ENCODE results near the gene NPPC. TPM values are rescaled to one million over a fixed set of nuclear protein-coding genes. Genes with fewer than 3 reads are reported as not detected.

The NPPC gene
- total RNA-seq, 1 donor = not detected

DNA sequence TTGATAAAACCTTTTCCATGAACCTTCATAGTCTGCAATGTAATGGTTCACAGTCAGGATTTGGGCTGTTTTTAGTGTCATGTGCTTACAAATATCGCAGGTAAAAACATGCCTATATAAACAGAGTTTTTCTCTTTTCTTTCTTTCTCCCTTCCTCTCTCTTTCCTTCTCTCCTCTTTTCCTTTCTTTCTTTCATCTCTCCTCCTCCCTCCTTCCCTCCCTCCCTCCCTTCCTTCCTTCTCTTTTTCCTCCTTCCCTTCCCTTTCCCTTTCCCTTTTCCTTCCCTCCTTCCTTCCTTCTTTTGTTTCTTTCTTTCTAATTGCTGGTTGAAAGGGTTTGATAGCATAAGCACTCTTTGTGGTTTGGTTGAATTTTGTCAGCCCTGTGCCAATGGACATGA, 9.6 kb upstream of the NPPC start:
- DNase-seq (ENCODE audit: low read depth) = no peak
- H3K4me3 ChIP-seq (ENCODE audit: low read depth, low read length) = no peak overlapping the region
- TF ChIP-seq, protein P1, sequence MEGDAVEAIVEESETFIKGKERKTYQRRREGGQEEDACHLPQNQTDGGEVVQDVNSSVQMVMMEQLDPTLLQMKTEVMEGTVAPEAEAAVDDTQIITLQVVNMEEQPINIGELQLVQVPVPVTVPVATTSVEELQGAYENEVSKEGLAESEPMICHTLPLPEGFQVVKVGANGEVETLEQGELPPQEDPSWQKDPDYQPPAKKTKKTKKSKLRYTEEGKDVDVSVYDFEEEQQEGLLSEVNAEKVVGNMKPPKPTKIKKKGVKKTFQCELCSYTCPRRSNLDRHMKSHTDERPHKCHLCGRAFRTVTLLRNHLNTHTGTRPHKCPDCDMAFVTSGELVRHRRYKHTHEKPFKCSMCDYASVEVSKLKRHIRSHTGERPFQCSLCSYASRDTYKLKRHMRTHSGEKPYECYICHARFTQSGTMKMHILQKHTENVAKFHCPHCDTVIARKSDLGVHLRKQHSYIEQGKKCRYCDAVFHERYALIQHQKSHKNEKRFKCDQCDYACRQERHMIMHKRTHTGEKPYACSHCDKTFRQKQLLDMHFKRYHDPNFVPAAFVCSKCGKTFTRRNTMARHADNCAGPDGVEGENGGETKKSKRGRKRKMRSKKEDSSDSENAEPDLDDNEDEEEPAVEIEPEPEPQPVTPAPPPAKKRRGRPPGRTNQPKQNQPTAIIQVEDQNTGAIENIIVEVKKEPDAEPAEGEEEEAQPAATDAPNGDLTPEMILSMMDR (IDR thresholded peaks at IDR 0.05; ENCODE audit: insufficient read depth, low read length) = no peak

DNA sequence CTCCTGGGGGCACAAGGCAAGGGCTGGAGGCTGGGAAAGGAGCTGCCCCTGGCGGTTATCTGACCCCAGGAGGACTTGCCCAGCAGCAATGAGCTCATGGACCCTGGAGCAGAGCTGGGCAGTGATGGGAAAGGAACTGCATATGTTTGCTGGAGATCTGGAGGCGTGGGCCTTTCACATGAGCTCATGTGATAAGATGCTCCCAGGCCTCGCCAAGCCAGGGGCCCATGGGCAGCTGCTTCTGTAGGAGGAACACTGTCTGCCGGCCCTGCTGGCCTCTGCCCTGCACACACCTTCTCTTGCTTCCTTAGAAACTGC, 9.0 kb upstream of the NPPC start:
- H3K4me3 ChIP-seq (ENCODE audit: low read depth, low read length) = no peak overlapping the region
- no peak for DNase-seq (ENCODE audit: low read depth)
- TF ChIP-seq, protein P1 (IDR thresholded peaks at IDR 0.05; ENCODE audit: insufficient read depth, low read length) = no peak

DNA sequence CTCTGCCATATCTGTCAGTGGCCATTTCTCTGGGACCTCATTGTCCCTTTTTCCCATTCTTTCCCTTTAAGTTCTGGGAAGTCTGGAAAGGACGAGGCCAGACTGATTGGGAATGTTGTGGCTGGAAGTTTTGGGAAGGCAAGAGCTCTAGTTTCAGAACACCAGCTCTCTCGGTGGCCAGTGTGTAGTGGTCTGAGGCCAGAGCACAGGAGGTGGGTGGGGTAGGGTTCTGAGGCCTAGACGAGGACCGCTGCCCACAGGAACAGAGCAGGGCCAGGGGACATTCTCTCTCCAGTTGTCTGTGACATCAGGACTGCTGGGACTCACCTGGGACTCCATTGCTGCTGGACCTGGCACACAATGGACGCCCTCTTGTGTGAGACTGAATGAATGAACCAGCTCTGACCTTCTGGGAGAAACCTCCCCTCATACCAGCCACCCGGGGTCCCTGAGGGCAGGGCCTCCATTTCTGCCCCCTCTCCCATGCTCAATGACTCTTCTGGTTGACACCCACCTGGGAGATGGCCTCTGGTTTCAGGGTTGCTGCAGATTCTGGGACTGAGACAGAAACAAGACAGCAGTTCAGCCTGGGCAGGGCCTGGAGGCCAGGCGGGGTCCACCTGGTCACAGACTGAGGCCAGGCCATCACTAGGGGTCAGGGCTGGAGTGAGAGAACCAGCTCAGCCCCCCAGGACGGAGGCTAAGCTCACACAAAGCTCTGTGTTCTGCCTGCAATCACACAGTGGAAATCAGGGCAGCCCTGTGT, 8.4 kb upstream of the NPPC start:
- no peak for DNase-seq (ENCODE audit: low read depth)
- no peak overlapping the region for H3K4me3 ChIP-seq (ENCODE audit: low read depth, low read length)
- TF ChIP-seq, protein P1 (IDR thresholded peaks at IDR 0.05; ENCODE audit: insufficient read depth, low read length) = no peak

DNA sequence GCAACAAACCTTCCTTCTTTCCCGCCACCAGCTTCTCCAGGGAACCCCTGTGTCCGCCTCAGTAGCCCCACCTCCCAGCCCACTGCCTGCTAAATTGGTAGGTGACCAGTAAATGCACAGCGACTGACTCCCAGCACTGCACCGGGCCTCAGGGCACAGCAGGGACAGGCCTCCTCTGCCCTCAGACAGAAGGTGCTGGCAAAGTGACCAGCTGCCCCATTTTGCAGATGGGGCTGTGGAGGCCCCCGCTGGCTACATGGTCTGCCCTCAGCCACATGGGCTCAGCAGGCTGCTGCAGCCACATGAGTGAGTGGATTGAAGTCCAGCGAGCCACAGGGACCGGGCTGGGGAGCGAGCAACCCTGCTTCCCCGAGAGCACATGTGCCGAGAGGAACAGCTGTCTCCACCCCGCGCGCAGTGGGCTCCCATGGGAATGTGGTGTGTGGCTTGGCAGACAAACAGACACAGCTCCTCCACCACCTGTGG, 7.8 kb upstream of the NPPC start:
- DNase-seq (ENCODE audit: low read depth) = no peak
- TF ChIP-seq, protein P1 (IDR thresholded peaks at IDR 0.05; ENCODE audit: insufficient read depth, low read length) = no peak
- no peak overlapping the region for H3K4me3 ChIP-seq (ENCODE audit: low read depth, low read length)

DNA sequence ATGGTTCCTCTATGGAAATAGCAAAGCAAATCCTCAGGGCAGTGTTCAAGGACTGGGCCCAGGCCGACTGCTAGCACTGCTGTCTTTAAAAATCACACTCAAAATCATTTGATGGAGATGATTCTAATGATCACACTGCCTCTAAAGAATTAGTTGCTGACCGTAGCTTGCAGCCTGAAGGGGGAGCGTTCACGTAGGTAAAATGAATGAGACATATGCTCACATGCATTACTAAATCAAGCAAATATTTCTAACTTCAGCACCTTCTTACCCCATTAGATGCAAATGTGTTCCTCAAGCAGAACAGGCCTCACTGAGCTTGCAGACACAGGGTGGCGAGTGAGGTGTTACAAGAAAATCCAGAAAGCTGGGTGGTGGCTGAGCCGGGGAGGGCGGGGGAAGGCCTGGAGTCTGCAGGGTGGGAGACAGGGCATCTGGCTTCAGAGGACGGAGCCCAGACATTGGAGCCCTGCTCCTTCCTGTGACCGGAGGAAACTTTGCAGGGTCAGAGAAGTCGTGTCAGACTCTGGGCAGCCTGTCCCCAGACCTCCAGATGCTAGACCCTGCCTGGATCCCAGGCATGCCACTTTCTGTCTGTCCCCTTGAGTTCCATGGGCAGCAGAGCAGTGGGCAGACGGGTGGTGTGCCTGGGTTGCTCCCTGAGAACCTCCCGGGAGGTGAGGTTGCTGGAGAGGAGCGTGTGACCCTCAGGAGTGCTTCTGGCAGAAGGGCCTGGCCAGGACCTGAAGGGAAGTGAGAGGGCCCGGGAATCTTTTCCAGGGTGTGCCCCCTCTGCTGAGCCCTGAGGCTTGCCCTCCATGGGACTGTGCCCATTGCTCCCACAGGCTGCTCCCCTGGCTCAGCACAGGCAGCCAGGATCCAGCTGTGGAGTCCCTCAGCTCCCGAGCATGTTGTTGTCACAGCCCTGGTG, 7.1 kb upstream of the NPPC start:
- no peak overlapping the region for H3K4me3 ChIP-seq (ENCODE audit: low read depth, low read length)
- TF ChIP-seq, protein P1 (IDR thresholded peaks at IDR 0.05; ENCODE audit: insufficient read depth, low read length) = no peak
- no peak for DNase-seq (ENCODE audit: low read depth)

DNA sequence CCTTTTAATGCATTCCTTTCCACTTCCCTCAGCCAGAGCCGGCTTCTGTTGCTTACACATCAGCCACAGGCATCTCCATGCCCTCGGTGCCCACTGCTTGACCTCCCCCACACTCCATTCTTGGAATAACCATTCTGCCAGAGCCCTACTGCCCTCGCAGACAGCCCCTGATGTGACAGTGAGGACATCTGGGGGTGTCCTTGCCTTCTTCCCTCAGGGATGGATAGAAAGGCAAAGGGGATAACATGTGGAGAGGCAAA, 6.4 kb upstream of the NPPC start:
- TF ChIP-seq, protein P1 (IDR thresholded peaks at IDR 0.05; ENCODE audit: insufficient read depth, low read length) = no peak
- H3K4me3 ChIP-seq (ENCODE audit: low read depth, low read length) = no peak overlapping the region
- DNase-seq (ENCODE audit: low read depth) = no peak
